Measurements from ENCODE around the gene TTC3.

Gene TTC3

GRCh38 chr21:37188825-37189224 is 115.8 kb downstream of the TTC3 start:
- no peak overlapping the region for H3K4me2 ChIP-seq (ENCODE audit: low read length)
- H3K4me3 ChIP-seq (ENCODE audit: low read length): no peak overlapping the region
- no peak overlapping the region for H3K9ac ChIP-seq (ENCODE audit: low read length)
- H3K79me2 ChIP-seq (ENCODE audit: low read length): no peaks in the 10 kb centered on the region
- no peak overlapping the region for H3K27ac ChIP-seq (ENCODE audit: low read length)
- H3K27me3 ChIP-seq (ENCODE audit: low read depth, low read length): no peaks in the 10 kb centered on the region
- H3K9me3 ChIP-seq (ENCODE audit: insufficient read depth, low read length): no peaks in the 10 kb centered on the region
- peaks cover 2% of the 10 kb centered on the region; the same call in 1 of the 2 replicates for H3K4me1 ChIP-seq (ENCODE audit: low read length)
- peaks cover 19% of the 10 kb centered on the region for H3K36me3 ChIP-seq (replicated peaks; ENCODE audit: low read depth, low read length)
- no peaks in the 10 kb centered on the region for H4K20me1 ChIP-seq (ENCODE audit: insufficient read depth, low read length)
- no peak overlapping the region for H2AFZ ChIP-seq (ENCODE audit: low read depth, low read length)
- no peak for TF ChIP-seq CTCF (IDR thresholded peaks at IDR 0.05; ENCODE audit: low read depth, low read length)

- Histone ChIP-seq H3K79me2 (ENCODE audit: low read length) (no peaks in the 10 kb centered on the region), H3K4me2 (ENCODE audit: low read length) (no peak overlapping the region), H3K4me3 (ENCODE audit: low read length) (no peak overlapping the region), H3K27ac (ENCODE audit: low read length) (no peak overlapping the region), H3K9me3 (ENCODE audit: insufficient read depth, low read length) (no peaks in the 10 kb centered on the region), H3K9ac (ENCODE audit: low read length) (no peak overlapping the region), H3K36me3 (replicated peaks; ENCODE audit: low read depth, low read length) (peaks cover 13% of the 10 kb centered on the region), H4K20me1 (ENCODE audit: insufficient read depth, low read length) (no peaks in the 10 kb centered on the region), H2AFZ (ENCODE audit: low read depth, low read length) (no peak overlapping the region), H3K4me1 (ENCODE audit: low read length) (no peaks in the 10 kb centered on the region), H3K27me3 (ENCODE audit: low read depth, low read length) (no peaks in the 10 kb centered on the region)
- TF ChIP-seq CTCF (IDR thresholded peaks at IDR 0.05; ENCODE audit: low read depth, low read length): no peak
- TF ChIP-seq EZH2phosphoT487 (IDR thresholded peaks at IDR 0.05; ENCODE audit: low read depth): no peak
Observed at GRCh38 chr21:37192019-37192418, 119.0 kb downstream of the TTC3 start.

- Histone ChIP-seq H3K4me3 (ENCODE audit: low read length) (no peak overlapping the region), H3K27me3 (ENCODE audit: low read depth, low read length) (no peaks in the 10 kb centered on the region), H3K4me1 (ENCODE audit: low read length) (no peaks in the 10 kb centered on the region), H3K27ac (ENCODE audit: low read length) (no peak overlapping the region), H3K9ac (ENCODE audit: low read length) (no peak overlapping the region), H3K79me2 (ENCODE audit: low read length) (no peaks in the 10 kb centered on the region), H4K20me1 (ENCODE audit: insufficient read depth, low read length) (no peaks in the 10 kb centered on the region), H3K36me3 (replicated peaks; ENCODE audit: low read depth, low read length) (peaks cover 3% of the 10 kb centered on the region), H2AFZ (ENCODE audit: low read depth, low read length) (no peak overlapping the region), H3K4me2 (ENCODE audit: low read length) (no peak overlapping the region), H3K9me3 (ENCODE audit: insufficient read depth, low read length) (no peaks in the 10 kb centered on the region)
- no peak for TF ChIP-seq EZH2phosphoT487 (IDR thresholded peaks at IDR 0.05; ENCODE audit: low read depth)
- TF ChIP-seq CTCF (IDR thresholded peaks at IDR 0.05; ENCODE audit: low read depth, low read length): no peak
Observed at GRCh38 chr21:37193006-37193405, 120.0 kb downstream of the TTC3 start.

GRCh38 chr21:37193676-37194075 is 120.6 kb downstream of the TTC3 start:
- no peak overlapping the region for H2AFZ ChIP-seq (ENCODE audit: low read depth, low read length)
- H3K4me2 ChIP-seq (ENCODE audit: low read length): no peak overlapping the region
- no peaks in the 10 kb centered on the region for H3K4me1 ChIP-seq (ENCODE audit: low read length)
- no peak for TF ChIP-seq CTCF (IDR thresholded peaks at IDR 0.05; ENCODE audit: low read depth, low read length)
- H3K79me2 ChIP-seq (ENCODE audit: low read length): no peaks in the 10 kb centered on the region
- H3K27ac ChIP-seq (ENCODE audit: low read length): no peak overlapping the region
- no peaks in the 10 kb centered on the region for H3K36me3 ChIP-seq (replicated peaks; ENCODE audit: low read depth, low read length)
- H3K9me3 ChIP-seq (ENCODE audit: insufficient read depth, low read length): no peaks in the 10 kb centered on the region
- no peaks in the 10 kb centered on the region for H3K27me3 ChIP-seq (ENCODE audit: low read depth, low read length)
- H4K20me1 ChIP-seq (ENCODE audit: insufficient read depth, low read length): no peaks in the 10 kb centered on the region
- no peak overlapping the region for H3K4me3 ChIP-seq (ENCODE audit: low read length)
- no peak overlapping the region for H3K9ac ChIP-seq (ENCODE audit: low read length)
